Prostate gland (tissue), 2 donors: Measurements from ENCODE around the gene CTDP1.

Source experiments
- POLR2A ChIP-seq: fragments of 450-650 bp; IDR thresholded peaks from one replicate; pipeline ENCODE4 v1.6.1; 2016; ENCODE audit warnings: antibody characterized with exemption, mild to moderate bottlenecking
- POLR2AphosphoS5 ChIP-seq: sonication (generic); formaldehyde crosslinking; IDR thresholded peaks from one replicate; pipeline ENCODE4 v1.6.1; 2017; ENCODE audit warnings: antibody characterized with exemption
- TF ChIP-seq, protein P1 (sequence below), 4 experiments: fragments of 200-600 bp in 2 of 4; fragments of 450-650 bp in 2 of 4; sonication (generic) in 2 of 4; IDR thresholded peaks; 1 replicate in 3 of 4; 2 replicates in 1 of 4; pipeline ENCODE4 v1.5.1; 2016 to 2019; ENCODE audit warnings: antibody characterized with exemption in 4 of 4, mild to moderate bottlenecking in 2 of 4, moderate library complexity in 2 of 4

DNA sequence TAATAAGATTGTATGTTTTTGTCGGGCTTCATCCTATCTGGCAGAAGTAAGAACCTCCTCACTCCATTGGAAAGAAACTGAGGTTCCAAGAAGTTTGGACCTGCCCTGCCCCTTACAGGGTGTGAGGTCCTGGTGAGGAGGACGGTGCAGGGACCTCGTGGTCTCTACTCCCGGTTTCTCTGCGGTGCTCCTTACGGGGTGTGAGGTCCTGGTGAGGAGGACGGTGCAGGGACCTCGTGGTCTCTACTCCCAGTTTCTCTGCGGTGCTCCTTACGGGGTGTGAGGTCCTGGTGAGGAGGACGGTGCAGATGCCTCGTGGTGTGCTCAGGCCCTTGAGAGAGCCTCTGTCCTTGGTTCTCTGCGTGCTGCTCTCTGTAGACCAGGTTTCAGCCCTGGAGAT lies 5.2 kb downstream of the CTDP1 start:
- TF ChIP-seq, protein P1, sequence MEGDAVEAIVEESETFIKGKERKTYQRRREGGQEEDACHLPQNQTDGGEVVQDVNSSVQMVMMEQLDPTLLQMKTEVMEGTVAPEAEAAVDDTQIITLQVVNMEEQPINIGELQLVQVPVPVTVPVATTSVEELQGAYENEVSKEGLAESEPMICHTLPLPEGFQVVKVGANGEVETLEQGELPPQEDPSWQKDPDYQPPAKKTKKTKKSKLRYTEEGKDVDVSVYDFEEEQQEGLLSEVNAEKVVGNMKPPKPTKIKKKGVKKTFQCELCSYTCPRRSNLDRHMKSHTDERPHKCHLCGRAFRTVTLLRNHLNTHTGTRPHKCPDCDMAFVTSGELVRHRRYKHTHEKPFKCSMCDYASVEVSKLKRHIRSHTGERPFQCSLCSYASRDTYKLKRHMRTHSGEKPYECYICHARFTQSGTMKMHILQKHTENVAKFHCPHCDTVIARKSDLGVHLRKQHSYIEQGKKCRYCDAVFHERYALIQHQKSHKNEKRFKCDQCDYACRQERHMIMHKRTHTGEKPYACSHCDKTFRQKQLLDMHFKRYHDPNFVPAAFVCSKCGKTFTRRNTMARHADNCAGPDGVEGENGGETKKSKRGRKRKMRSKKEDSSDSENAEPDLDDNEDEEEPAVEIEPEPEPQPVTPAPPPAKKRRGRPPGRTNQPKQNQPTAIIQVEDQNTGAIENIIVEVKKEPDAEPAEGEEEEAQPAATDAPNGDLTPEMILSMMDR (IDR thresholded peaks at IDR 0.05): no peak
- no peak for TF ChIP-seq POLR2A
- no peak for TF ChIP-seq POLR2AphosphoS5
